HG03280 (cell line): ENCODE data around the gene SLC27A6.

Source experiments
- ATAC-seq: cut with Tn5 transposase; IDR thresholded peaks from one replicate; pipeline ENCODE4 v1.9.1; 2021; ENCODE audit warnings: mild to moderate bottlenecking, moderate library complexity; ENCODE audit not compliant: unreplicated experiment

SLC27A6 gene

DNA sequence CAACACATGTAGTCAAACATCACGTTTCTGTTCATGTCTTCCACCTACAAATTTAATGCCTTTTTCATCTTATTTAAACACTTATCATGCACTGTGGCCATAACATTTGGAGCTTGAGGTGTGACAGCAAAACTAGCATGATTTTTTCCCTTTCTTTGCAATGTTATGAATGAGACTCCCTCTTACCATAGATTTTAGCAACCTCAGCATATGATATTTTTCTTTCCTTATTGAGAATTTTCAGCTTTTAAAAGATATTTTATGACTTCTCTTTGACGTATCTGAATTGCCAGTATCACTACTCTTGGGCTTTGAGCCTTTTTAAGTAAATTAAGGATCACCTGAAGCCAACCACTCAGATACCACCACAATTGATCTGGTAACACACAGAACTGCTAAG is 96.6 kb downstream of the SLC27A6 start:
- no peak for ATAC-seq

DNA sequence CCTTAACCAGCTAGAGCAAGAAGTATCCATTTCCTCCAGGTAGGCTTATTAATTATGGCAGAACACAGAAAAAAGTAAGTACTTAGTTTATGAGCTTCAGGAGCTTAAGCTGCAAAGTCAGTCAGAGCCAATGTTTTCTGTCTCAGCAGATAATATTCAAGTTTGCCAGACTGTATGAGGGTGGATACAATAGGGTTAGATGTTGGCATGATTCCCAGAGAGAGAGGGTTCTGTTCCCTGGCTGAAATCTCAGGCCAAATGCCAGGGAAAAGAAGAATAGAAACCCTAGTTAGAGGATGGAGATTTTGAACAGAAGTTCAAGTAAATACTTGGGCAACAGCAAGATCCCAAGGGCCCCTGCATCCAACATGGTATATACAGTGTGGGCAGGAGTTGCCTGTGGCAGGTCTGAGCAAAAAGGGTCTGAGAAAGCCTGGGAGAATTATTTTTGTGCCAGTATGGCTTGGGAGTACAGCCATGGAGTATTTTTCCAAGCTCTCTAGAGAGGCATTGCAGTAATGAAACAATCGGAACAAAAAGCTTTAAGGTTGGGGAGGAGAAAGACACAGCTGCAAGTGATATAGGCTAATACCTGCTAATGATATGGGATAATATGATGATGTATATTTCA is 98.3 kb downstream of the SLC27A6 start:
- ATAC-seq, result no peak

DNA sequence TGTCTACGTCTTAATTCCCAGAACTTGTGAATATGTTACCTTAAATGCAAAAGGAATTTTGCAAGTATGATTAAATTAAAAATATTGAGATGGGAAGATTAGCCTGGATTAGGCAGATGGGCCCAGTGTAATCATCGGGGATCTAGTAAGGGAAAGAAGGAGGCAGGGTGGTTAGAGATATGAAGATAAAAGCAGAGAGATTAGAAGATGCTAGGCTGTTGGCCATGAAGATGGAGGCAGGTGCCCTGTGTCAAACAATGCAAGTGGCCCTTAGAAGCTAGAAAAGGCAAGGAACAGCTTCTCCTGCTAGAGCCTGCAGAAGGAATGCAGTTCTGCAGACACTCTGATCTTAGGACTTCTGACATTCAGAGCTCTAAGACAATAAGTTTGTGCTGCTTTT is 100.4 kb downstream of the SLC27A6 start:
- ATAC-seq, result no peak

DNA sequence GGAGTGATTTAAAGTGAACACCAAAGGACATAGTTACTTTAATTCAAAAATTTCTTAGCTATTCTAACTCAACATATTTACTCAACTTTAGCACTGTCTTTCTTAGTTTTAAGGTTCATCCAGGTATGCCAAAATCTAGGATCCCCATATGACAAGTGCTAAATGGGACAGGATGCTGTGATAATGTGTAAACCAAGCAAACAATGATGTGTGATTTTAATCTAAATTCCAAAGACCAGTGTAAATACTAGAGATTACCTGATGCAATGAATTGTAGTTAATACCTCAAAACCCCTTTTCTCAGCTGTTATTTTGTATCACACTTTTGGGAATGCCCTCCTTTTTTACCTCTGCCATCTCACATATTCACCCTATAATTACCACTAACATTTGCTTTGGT is 102.5 kb downstream of the SLC27A6 start:
- ATAC-seq, result no peak

DNA sequence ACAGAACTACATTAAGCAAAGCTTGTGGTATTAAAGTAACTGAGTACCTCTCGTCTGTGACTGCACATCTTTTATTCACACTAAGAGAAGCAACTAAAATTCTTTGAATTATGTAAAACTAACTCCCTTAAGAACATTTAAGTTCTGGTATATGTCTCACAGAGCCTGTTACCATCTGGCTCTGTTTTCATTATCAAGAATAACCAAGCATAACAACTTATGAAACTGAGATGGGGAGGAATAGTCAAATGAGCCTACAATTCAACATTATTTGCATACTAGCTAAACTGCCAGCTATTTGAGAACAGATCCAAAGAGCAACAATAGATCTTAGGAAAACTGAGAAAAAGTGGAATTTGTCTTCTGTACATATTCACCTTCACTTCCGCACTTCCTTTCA is 104.0 kb downstream of the SLC27A6 start:
- ATAC-seq, result peak; percentile 84

DNA sequence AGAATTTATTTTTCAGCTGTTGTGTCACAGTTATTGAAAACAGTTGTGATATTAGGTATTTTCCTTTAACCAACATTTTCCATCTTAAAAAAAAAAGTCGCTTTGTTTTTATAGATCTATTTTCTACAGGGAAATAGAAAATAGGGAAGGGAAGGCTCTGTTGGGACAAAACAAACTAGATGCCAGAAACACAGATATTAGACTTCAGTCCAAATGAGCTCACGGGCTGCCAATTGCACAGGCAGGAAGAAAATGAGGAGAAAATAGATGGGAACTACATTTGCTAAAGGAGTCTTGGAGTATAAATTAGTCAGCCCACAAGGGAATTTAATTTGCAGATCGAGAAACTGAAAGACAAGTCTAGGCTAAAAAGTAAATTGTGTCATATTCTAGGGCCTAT is 107.8 kb downstream of the SLC27A6 start:
- ATAC-seq, result no peak

DNA sequence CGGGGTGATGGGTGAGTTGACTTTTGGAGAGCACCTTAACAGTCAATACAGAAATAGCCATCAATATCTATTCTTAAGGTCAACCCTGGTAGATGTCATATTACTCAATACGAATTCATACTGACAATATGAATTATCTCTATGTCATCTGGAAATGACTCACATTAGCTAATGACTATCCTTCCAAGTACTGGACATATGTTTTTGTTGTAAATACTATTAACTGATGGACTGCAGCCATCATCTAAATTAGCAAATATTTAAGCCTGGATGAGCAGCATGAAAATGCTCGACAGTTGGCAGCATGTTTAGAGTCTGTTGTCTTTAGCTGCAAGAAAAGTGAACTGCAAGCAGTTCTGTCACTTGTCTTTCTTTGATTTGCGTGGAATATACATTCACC is 109.6 kb downstream of the SLC27A6 start:
- no peak for ATAC-seq

DNA sequence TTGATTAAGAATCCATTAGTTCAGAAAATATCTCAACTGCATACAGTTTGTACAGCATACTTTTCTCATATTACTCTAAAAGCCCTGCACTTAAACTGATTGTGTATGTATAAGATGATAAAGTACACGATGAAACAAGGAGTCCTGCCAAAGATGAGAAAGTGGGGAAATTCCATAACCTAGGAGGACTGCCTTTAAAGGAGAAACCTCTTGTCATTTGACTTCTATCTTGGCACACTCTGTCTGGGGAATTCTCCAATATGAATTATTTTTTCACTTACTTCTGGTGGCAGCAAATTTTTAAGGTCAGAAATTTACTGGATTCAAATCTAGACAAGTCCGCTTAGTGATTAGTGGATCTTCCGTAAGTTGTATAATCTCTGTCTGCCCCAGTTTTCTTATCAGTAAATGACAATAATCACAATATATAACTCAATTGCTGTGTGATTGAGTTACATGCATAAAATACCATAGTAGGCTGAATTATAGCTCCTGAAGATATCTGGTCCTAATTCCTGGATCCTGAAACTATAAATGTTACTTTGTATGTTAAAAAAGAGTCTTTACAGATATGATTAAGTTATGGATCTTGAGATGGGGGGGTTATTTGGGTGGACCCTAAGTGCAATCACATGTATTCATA is 112.3 kb downstream of the SLC27A6 start:
- ATAC-seq, result no peak

DNA sequence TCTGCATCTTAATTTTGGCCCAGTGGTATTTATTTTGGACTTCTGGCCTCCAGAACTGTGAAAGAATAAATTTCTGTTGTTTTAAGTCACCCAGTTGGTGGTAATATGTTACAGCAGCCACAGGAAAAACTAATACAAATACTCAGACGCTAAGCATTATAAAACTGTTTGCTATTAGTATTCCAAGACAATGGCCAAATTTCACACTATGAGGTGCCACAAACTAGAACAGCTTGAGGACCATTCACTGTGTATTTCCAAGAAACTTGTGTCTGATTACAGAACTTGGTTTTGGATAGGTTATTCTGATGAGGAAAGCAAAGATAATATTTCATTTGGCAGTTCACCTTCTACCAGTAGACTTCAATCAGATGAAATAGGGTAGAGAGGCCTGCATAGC is 113.0 kb downstream of the SLC27A6 start:
- ATAC-seq, result no peak

DNA sequence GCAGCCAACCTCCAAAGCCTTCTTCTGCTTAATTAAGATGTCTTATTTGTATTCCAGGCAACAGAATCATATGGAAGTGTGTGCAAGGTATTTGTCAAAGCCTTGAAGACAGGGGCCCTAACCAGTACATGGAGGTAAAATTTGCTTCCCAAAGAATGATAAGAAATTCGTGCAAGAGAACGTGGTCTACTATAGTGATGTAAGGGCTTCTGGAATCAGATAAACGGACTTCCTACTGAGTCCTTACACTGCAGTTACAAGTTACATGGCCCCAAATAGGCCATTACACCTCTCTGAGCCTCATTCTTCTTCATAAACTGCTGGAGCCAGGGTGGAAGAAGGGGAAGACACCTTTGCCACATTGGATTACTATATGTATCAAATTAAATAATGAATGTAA is 113.4 kb downstream of the SLC27A6 start:
- no peak for ATAC-seq

DNA sequence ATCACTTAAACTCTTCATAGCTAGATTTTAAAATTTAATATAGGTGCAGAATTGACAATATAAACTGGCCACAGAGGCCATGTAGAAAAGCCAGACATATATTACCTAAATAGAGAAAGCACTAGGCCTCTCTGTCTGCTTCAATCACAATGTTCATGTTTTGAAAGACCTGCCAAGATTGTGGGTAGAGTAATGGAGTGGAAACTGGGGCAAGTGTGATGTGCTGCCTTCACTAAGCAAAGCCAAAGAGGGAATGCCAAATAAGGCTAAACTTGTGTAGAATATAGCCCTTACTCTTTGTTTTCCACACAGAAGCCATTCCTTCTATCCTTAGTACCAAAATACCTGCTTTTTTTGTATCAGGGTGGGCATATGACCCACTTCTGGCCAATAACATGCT is 114.2 kb downstream of the SLC27A6 start:
- ATAC-seq, result no peak

DNA sequence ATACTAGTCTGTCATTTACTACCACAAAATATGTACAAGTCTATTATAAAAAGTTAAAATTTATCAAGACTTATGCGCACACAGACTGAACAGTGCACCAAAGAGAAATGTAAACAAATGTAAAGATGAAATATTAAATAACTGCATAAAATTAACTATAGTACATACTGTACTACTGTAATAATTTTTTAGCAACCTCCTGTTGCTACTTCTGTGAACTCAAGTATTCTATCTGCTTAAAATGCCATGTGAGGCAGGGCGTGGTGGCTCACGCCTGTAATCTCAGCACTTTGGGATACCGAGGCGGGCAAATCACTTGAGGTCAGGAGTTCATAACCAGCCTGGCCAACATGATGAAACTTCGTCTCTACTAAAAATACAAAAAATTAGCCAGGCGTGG is 115.5 kb downstream of the SLC27A6 start:
- ATAC-seq, result no peak

DNA sequence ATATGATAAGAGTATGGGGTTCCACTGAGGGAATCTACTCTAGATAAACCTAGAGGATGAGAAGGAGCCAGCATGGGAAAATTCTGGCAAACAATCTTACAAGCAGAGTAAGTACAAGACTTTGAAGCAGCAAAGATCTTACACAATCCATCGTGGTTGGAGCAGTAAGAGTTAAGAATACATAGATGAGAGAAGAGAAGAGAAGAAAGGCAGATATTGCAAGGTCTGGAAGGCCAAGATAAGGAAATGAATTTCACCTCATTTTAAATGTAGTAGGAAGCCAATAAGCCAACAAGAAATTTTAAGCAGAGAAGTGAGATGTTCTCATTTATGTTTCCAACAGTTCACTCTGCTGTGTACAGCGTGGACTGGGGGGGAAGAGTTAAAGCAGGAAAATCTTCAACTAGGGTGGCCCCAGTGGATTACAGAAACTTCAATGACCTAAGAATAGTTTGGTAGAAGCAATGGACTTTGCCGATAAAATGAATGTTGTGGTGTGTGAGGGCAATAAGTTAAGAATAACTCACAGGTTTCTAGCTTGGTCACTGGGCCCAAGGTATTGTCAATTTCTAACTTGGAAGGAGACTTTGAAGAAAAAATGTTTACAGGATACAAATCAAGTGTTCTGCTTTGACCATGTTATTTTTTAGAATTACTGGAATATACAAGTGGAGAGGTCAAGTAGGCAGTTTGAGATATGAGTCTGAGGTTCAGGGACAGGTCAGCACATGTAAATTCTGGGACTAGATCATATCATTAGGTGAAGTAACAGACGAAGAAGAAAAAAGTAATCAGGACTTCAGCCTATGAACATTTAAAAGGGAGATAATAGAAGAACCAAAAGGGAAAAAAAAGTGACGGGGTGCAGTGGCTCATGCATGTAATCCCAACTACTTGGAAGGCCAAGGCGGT is 117.2 kb downstream of the SLC27A6 start:
- no peak for ATAC-seq
